Astrocyte (in vitro differentiated cells and primary cell): ENCODE measurements around the gene OR5H1. TPM values are rescaled to one million over a fixed set of nuclear protein-coding genes. Genes with fewer than 3 reads are reported as not detected.

Experiments used
- DNase-seq: peaks from one replicate; pipeline ENCODE4 v3.0.0-alpha.2; 2010; ENCODE audit warnings: low read depth
- FAIRE-seq: peaks from 2 replicates; lab custom pipeline; 2011; peaks lifted over from hg19 to GRCh38; lab: Jason Lieb, UNC
- H2AFZ ChIP-seq: 2 replicates; pipeline ENCODE4 v1.6.0; 2012; ENCODE audit warnings: low read depth, low read length, inconsistent platforms
- H3K27ac ChIP-seq: 2 replicates; pipeline ENCODE4 v1.5.1; 2011; ENCODE audit warnings: low read depth, low read length, inconsistent platforms
- H3K27me3 ChIP-seq: 2 replicates; pipeline ENCODE4 v1.6.0; 2011; ENCODE audit warnings: low read length, inconsistent platforms; ENCODE audit not compliant: insufficient read depth
- H3K36me3 ChIP-seq: 2 replicates; pipeline ENCODE4 v1.5.1; 2011; ENCODE audit warnings: low read length, inconsistent platforms; ENCODE audit not compliant: insufficient read depth
- H3K4me1 ChIP-seq: 2 replicates; pipeline ENCODE4 v1.5.1; 2011; ENCODE audit warnings: low read length, inconsistent platforms; ENCODE audit not compliant: insufficient read depth
- H3K4me2 ChIP-seq: 2 replicates; pipeline ENCODE4 v1.6.0; 2012; ENCODE audit warnings: low read length, inconsistent platforms
- H3K4me3 ChIP-seq: 2 replicates; pipeline ENCODE4 v1.5.1; 2011; ENCODE audit warnings: low read depth, mild to moderate bottlenecking, low read length, inconsistent platforms; ENCODE audit not compliant: insufficient read depth
- H3K79me2 ChIP-seq: 2 replicates; pipeline ENCODE4 v1.6.0; 2012; ENCODE audit warnings: mild to moderate bottlenecking, low read length, inconsistent platforms; ENCODE audit not compliant: insufficient read depth
- H3K9ac ChIP-seq: 2 replicates; pipeline ENCODE4 v1.6.0; 2012; ENCODE audit warnings: mild to moderate bottlenecking, low read length, inconsistent platforms
- H3K9me3 ChIP-seq: 2 replicates; pipeline ENCODE4 v1.5.1; 2012; ENCODE audit warnings: low read depth, mild to moderate bottlenecking, low read length, inconsistent platforms; ENCODE audit not compliant: insufficient read depth
- H4K20me1 ChIP-seq: 2 replicates; pipeline ENCODE4 v1.6.0; 2012; ENCODE audit warnings: low read length, inconsistent platforms; ENCODE audit not compliant: insufficient read depth
- H3K27ac Mint-ChIP-seq: one replicate; pipeline ENCODE4 v1.8.0; 2021; ENCODE audit warnings: mild to moderate bottlenecking, mixed read lengths; ENCODE audit not compliant: unreplicated experiment
- H3K27me3 Mint-ChIP-seq: one replicate; pipeline ENCODE4 v1.8.0; 2021; ENCODE audit warnings: low read depth, mixed read lengths; ENCODE audit not compliant: unreplicated experiment
- H3K36me3 Mint-ChIP-seq: one replicate; pipeline ENCODE4 v1.8.0; 2021; ENCODE audit warnings: low read depth, mixed read lengths; ENCODE audit not compliant: unreplicated experiment
- H3K4me1 Mint-ChIP-seq: one replicate; pipeline ENCODE4 v1.8.0; 2021; ENCODE audit warnings: low read depth, mixed read lengths; ENCODE audit not compliant: unreplicated experiment
- H3K4me3 Mint-ChIP-seq: one replicate; pipeline ENCODE4 v1.8.0; 2021; ENCODE audit warnings: mild to moderate bottlenecking, moderate library complexity, mixed read lengths; ENCODE audit not compliant: unreplicated experiment
- H3K9me3 Mint-ChIP-seq: one replicate; pipeline ENCODE4 v1.8.0; 2021; ENCODE audit warnings: mild to moderate bottlenecking, mixed read lengths; ENCODE audit not compliant: unreplicated experiment
- EZH2 ChIP-seq: IDR thresholded peaks from 2 replicates; pipeline ENCODE4 v1.6.1; 2012; ENCODE audit warnings: mild to moderate bottlenecking, low read length, inconsistent platforms; ENCODE audit not compliant: insufficient read depth
- total RNA-seq: library from RNA; stranded (reverse); gene quantifications from 2 replicates; pipeline ENCODE4 v1.2.1, GENCODE V29; 2021
- TF ChIP-seq, protein P1 (sequence below): IDR thresholded peaks from 2 replicates; pipeline ENCODE4 v1.5.1; 2011; ENCODE audit warnings: low read depth, mild to moderate bottlenecking, inconsistent platforms, low read length, moderate library complexity; ENCODE audit not compliant: insufficient read depth

OR5H1 gene
- total RNA-seq, 1 donor from 2014 or later, result not detected

DNA sequence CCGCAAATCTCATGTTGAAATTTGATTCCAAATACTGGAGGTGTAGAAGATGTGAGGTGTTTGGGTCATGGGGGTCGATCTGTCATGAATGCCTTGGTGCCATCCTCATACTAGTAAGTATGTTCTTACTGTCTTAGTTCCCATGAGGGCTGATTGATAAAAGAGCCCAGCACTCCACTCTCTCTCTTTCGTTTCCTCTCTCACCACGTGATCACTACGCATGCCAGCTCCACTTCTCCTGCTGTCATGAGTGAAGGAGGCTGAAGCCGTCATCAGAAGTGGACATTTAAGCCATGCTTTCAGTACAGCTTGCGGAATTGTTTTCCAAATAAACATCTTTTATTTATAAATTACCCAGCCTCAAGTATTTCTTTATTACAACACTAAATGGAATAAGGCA lies 42.1 kb downstream of the OR5H1 start:
- Mint-ChIP-seq H3K4me1 (no peaks in the 10 kb centered on the region), H3K4me3 (no peak overlapping the region), H3K27ac (no peak overlapping the region), H3K36me3 (peaks cover 2% of the 10 kb centered on the region), H3K9me3 (peaks cover 4% of the 10 kb centered on the region), H3K27me3 (peaks cover 2% of the 10 kb centered on the region)
- DNase-seq (no peak), FAIRE-seq (no peak)
- Histone ChIP-seq H3K79me2 (no peaks in the 10 kb centered on the region), H3K9ac (no peak overlapping the region), H2AFZ (no peak overlapping the region), H3K27ac (no peak overlapping the region), H3K4me2 (no peak overlapping the region), H3K4me1 (no peaks in the 10 kb centered on the region), H3K27me3 (no peaks in the 10 kb centered on the region), H4K20me1 (no peaks in the 10 kb centered on the region), H3K36me3 (no peaks in the 10 kb centered on the region), H3K4me3 (no peak overlapping the region), H3K9me3 (no peaks in the 10 kb centered on the region)
- TF ChIP-seq EZH2, result no peak
- TF ChIP-seq, protein P1, sequence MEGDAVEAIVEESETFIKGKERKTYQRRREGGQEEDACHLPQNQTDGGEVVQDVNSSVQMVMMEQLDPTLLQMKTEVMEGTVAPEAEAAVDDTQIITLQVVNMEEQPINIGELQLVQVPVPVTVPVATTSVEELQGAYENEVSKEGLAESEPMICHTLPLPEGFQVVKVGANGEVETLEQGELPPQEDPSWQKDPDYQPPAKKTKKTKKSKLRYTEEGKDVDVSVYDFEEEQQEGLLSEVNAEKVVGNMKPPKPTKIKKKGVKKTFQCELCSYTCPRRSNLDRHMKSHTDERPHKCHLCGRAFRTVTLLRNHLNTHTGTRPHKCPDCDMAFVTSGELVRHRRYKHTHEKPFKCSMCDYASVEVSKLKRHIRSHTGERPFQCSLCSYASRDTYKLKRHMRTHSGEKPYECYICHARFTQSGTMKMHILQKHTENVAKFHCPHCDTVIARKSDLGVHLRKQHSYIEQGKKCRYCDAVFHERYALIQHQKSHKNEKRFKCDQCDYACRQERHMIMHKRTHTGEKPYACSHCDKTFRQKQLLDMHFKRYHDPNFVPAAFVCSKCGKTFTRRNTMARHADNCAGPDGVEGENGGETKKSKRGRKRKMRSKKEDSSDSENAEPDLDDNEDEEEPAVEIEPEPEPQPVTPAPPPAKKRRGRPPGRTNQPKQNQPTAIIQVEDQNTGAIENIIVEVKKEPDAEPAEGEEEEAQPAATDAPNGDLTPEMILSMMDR, result no peak

DNA sequence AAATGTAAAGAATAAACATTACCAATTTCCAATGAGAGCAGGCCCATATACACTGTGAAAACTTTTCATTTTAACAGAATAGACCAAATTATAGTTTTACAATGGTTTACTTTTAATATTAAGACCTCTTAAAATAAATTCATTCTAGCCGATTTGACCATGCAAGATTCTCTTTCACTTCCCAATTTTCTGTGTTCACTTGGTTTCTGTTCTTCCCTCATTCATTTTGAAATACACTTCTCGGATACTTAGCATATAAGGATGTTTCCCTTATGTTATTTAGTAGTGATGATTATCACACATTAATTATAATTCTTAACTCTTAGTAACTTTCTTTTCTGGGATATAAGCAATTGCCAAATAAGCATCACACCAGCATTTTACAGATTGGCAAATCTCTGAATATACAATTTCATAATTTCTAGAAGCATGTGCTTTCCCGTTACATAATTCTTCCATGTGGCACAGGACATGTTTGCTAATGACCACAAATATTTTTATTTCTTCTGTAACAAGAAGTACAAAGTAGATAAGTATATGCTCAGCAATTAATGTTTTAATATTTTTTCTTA lies 49.9 kb downstream of the OR5H1 start:
- Histone ChIP-seq H2AFZ (no peak overlapping the region), H3K27ac (no peak overlapping the region), H3K27me3 (no peaks in the 10 kb centered on the region), H3K4me2 (no peak overlapping the region), H4K20me1 (no peaks in the 10 kb centered on the region), H3K4me1 (no peaks in the 10 kb centered on the region), H3K4me3 (no peak overlapping the region), H3K9ac (no peak overlapping the region), H3K36me3 (no peaks in the 10 kb centered on the region), H3K79me2 (no peaks in the 10 kb centered on the region), H3K9me3 (no peaks in the 10 kb centered on the region)
- Mint-ChIP-seq H3K9me3 (no peaks in the 10 kb centered on the region), H3K36me3 (no peaks in the 10 kb centered on the region), H3K4me1 (no peaks in the 10 kb centered on the region), H3K27ac (no peak overlapping the region), H3K27me3 (peaks cover 2% of the 10 kb centered on the region), H3K4me3 (no peak overlapping the region)
- FAIRE-seq, result no peak
- DNase-seq, result no peak
- TF ChIP-seq EZH2, result no peak
- TF ChIP-seq, protein P1, result no peak

DNA sequence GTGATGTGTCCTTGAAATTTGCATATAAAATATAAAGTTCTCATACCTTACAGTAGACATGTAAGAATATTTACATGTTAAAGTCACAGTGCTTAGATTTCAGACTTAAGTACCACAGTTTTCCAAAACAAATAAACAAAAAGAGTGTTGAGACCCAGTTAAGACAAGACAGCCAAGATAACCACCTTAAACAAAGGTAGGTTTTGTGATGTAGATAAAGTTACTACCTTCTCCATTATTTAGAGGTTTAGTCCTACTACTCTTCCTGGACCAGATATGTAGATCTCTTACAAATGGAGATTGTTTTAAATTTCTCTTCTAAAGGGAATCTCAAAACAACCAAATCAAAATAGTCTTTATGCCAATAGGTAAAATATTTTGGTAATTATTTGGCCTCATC lies 51.7 kb downstream of the OR5H1 start:
- H3K27me3 ChIP-seq, result no peaks in the 10 kb centered on the region
- FAIRE-seq, result no peak
- no peaks in the 10 kb centered on the region for H4K20me1 ChIP-seq
- H3K9me3 Mint-ChIP-seq, result no peaks in the 10 kb centered on the region
- TF ChIP-seq, protein P1, result no peak
- no peak for TF ChIP-seq EZH2
- H3K4me3 Mint-ChIP-seq, result no peak overlapping the region
- H3K4me1 ChIP-seq, result no peaks in the 10 kb centered on the region
- H3K27ac ChIP-seq, result no peak overlapping the region
- no peaks in the 10 kb centered on the region for H3K9me3 ChIP-seq
- H3K36me3 ChIP-seq, result no peaks in the 10 kb centered on the region
- H3K4me3 ChIP-seq, result no peak overlapping the region
- H2AFZ ChIP-seq, result no peak overlapping the region
- H3K36me3 Mint-ChIP-seq, result no peaks in the 10 kb centered on the region
- H3K9ac ChIP-seq, result no peak overlapping the region
- no peak overlapping the region for H3K27ac Mint-ChIP-seq
- DNase-seq, result no peak
- H3K27me3 Mint-ChIP-seq, result no peaks in the 10 kb centered on the region
- no peaks in the 10 kb centered on the region for H3K4me1 Mint-ChIP-seq
- H3K4me2 ChIP-seq, result no peak overlapping the region
- H3K79me2 ChIP-seq, result no peaks in the 10 kb centered on the region
